Tibial nerve (tissue), 4 donors: ENCODE data around the gene DCTN4. TPM values are rescaled to one million over a fixed set of nuclear protein-coding genes. Genes with fewer than 3 reads are reported as not detected.

Source experiments
- DNase-seq, 2 donors: peaks; one replicate each; pipeline ENCODE4 v3.0.0-alpha.2; 2019; ENCODE audit warnings: low spot score in 2 of 2
- H3K27ac ChIP-seq, 4 donors: fragments of 200-600 bp; sonication (generic) in 3 of 4; one replicate each; pipeline ENCODE4 v1.5.1; 2017 to 2019; ENCODE audit warnings: mild to moderate bottlenecking in 1 of 4
- H3K27me3 ChIP-seq, 2 donors: fragments of 200-600 bp; sonication (generic) in 1 of 2; one replicate each; pipeline versions ENCODE4 v1.5.1 to v1.6.0; 2017 to 2019
- H3K36me3 ChIP-seq, 3 donors: fragments of 200-600 bp; sonication (generic); one replicate each; pipeline ENCODE4 v1.5.1; 2018 to 2019
- H3K4me1 ChIP-seq, 4 donors: fragments of 200-600 bp; sonication (generic) in 3 of 4; one replicate each; pipeline ENCODE4 v1.5.1; 2017 to 2019
- H3K4me3 ChIP-seq, 4 donors: fragments of 200-600 bp; sonication (generic) in 3 of 4; one replicate each; pipeline ENCODE4 v1.5.1; 2017 to 2019; ENCODE audit warnings: mild to moderate bottlenecking in 1 of 4, moderate library complexity in 1 of 4
- H3K9me3 ChIP-seq, 4 donors: fragments of 200-600 bp; sonication (generic) in 3 of 4; one replicate each; pipeline ENCODE4 v1.5.1; 2017 to 2019
- EP300 ChIP-seq, 2 donors: sonication (generic); formaldehyde crosslinking; IDR thresholded peaks; one replicate each; pipeline ENCODE4 v1.6.1; 2017; ENCODE audit warnings: antibody characterized with exemption in 2 of 2, mild to moderate bottlenecking in 1 of 2
- POLR2A ChIP-seq, 2 donors: fragments of 450-650 bp; IDR thresholded peaks; one replicate each; pipeline ENCODE4 v1.6.1; 2017; ENCODE audit warnings: antibody characterized with exemption in 2 of 2, mild to moderate bottlenecking in 2 of 2, moderate library complexity in 2 of 2
- WGBS, 2 donors: methylation state at CpG; one replicate each; pipeline ENCODE4 v1.1.5; 2018; 5-methylcytosine and 5-hydroxymethylcytosine counted together
- total RNA-seq, 4 donors: library from RNA; depleted of rRNA; stranded (reverse); fragments of >200 nt; gene quantifications; one replicate each; pipeline ENCODE4 v1.1.0, GENCODE V29; 2016
- TF ChIP-seq, protein P1 (sequence below), 5 experiments: fragments of 200-600 bp in 3 of 5; fragments of 450-650 bp in 2 of 5; sonication (generic) in 3 of 5; IDR thresholded peaks; one replicate each; pipeline ENCODE4 v1.5.1; 2016 to 2019; ENCODE audit warnings: antibody characterized with exemption in 5 of 5, mild to moderate bottlenecking in 3 of 5, moderate library complexity in 2 of 5

DCTN4 gene
- total RNA-seq, 4 donors from 2014 or later: 38.0 to 80.2 (median 63.4) TPM

DNA sequence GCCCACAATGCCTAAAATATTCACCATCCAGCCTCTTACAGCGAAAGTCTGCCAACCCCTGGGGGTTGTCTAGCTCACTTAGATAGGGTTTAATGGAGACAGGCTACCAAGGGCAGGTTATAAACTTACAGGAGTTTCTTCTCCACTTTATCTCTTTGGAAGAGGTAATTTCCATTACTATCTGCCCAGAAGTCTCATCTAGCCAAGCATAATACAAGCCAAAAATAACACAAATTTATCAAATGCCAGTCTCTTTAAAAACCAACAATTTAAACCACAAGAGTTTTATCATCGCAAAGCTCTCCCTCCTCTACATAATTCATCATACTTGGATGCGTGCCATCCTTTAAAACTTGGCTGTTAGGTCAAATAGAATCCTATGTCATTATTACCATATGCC, 64.2 kb downstream of the DCTN4 start:
- Histone ChIP-seq H3K36me3 (peaks cover 11 to 95% (median 72%) of the 10 kb centered on the region in 3 donors), H3K9me3 (no peaks in the 10 kb centered on the region), H3K27ac (no peak overlapping the region), H3K4me1 (peaks cover 0 to 17% (median 4%) of the 10 kb centered on the region in 4 donors), H3K27me3 (no peaks in the 10 kb centered on the region), H3K4me3 (no peak overlapping the region)
- 73 to 74% methylated on average over 3 of the region's 3 CpGs for WGBS, 2 donors
- TF ChIP-seq EP300 (IDR thresholded peaks at IDR 0.05) (no peak), POLR2A (IDR thresholded peaks at IDR 0.05) (no peak)
- TF ChIP-seq, protein P1, sequence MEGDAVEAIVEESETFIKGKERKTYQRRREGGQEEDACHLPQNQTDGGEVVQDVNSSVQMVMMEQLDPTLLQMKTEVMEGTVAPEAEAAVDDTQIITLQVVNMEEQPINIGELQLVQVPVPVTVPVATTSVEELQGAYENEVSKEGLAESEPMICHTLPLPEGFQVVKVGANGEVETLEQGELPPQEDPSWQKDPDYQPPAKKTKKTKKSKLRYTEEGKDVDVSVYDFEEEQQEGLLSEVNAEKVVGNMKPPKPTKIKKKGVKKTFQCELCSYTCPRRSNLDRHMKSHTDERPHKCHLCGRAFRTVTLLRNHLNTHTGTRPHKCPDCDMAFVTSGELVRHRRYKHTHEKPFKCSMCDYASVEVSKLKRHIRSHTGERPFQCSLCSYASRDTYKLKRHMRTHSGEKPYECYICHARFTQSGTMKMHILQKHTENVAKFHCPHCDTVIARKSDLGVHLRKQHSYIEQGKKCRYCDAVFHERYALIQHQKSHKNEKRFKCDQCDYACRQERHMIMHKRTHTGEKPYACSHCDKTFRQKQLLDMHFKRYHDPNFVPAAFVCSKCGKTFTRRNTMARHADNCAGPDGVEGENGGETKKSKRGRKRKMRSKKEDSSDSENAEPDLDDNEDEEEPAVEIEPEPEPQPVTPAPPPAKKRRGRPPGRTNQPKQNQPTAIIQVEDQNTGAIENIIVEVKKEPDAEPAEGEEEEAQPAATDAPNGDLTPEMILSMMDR (IDR thresholded peaks at IDR 0.05): no peak
- DNase-seq: no peak

DNA sequence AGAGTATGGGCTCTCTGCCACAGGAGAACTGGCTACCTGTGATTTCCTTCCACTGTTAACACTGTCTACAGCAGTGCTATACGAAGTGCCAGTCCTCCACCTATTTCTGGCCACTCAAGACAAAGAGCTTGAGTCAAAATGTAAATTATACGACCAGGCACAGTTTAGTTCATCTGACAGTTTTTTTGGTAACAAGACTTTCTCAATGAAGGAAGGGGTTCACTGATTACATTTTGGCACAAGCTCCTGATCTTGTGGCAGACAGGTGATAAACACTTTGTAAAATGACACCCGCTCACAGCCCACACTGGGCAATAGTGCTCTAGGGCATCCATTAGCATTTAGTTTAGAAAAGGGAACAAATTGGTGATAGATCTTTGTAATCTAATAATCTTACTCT, 66.5 kb downstream of the DCTN4 start:
- no peak for DNase-seq
- TF ChIP-seq POLR2A (IDR thresholded peaks at IDR 0.05): no peak
- TF ChIP-seq, protein P1 (IDR thresholded peaks at IDR 0.05): no peak
- TF ChIP-seq EP300 (IDR thresholded peaks at IDR 0.05): no peak
- H3K27ac ChIP-seq: no peak overlapping the region
- H3K4me1 ChIP-seq: no peaks in the 10 kb centered on the region
- no peaks in the 10 kb centered on the region for H3K27me3 ChIP-seq
- no peak overlapping the region for H3K4me3 ChIP-seq
- H3K9me3 ChIP-seq: no peaks in the 10 kb centered on the region
- peaks cover 6 to 100% (median 54%) of the 10 kb centered on the region in 3 donors for H3K36me3 ChIP-seq
- WGBS, 2 donors: 89 to 92% methylated on average over 3 of the region's 3 CpGs

DNA sequence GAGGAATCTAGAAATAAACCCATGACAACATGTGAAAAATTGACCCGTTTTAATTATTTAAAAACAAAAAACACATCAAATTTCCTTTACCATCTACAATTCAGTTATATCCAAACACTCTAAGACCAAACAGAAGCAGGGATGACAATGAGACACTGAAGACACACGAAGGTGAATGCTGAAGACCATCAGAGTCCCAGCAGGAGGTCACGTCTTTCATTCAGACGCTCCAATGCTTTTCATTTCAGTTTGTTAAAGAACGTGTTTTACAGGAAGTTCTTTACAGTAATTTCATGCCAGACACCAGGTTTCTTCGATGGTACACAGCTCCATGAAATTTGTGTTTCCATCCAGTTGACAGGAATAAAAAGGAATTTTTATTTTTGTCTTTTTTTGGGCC, 68.1 kb downstream of the DCTN4 start:
- 72 to 78% methylated on average over 6 of the region's 6 CpGs for WGBS, 2 donors
- no peaks in the 10 kb centered on the region for H3K9me3 ChIP-seq
- DNase-seq: no peak
- no peak overlapping the region for H3K27ac ChIP-seq
- TF ChIP-seq POLR2A (IDR thresholded peaks at IDR 0.05) (no peak), EP300 (IDR thresholded peaks at IDR 0.05) (no peak)
- TF ChIP-seq, protein P1 (IDR thresholded peaks at IDR 0.05): no peak
- peaks cover 5 to 98% (median 39%) of the 10 kb centered on the region in 3 donors for H3K36me3 ChIP-seq
- no peaks in the 10 kb centered on the region for H3K4me1 ChIP-seq
- no peaks in the 10 kb centered on the region for H3K27me3 ChIP-seq
- H3K4me3 ChIP-seq: no peak overlapping the region

DNA sequence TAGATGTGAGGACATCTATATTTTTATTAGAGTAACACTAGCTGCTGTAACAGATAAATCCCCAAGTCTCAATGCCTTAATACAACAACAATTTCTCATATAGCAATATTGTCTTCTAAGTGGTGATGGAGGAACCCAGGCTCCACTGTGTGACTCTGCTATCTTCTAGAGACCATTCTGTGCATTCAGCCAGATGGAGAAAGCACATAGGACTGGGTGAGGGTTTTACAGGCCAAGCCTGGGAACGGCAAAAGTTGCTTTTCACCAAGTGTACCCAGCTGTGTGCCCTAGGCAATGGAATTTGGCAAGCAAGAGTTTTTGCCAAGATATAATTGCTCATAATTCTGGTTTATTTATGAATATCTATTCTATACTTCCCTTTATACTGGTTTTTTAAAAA, 69.7 kb downstream of the DCTN4 start:
- Histone ChIP-seq H3K4me3 (no peak overlapping the region), H3K27ac (no peak overlapping the region), H3K4me1 (no peaks in the 10 kb centered on the region), H3K27me3 (no peaks in the 10 kb centered on the region), H3K36me3 (peaks cover 5 to 93% (median 27%) of the 10 kb centered on the region in 3 donors), H3K9me3 (no peaks in the 10 kb centered on the region)
- TF ChIP-seq EP300 (IDR thresholded peaks at IDR 0.05) (no peak), POLR2A (IDR thresholded peaks at IDR 0.05) (no peak)
- TF ChIP-seq, protein P1 (IDR thresholded peaks at IDR 0.05): no peak
- no peak for DNase-seq
- 76 to 79% methylated on average over 1 of the region's 1 CpG for WGBS, 2 donors

DNA sequence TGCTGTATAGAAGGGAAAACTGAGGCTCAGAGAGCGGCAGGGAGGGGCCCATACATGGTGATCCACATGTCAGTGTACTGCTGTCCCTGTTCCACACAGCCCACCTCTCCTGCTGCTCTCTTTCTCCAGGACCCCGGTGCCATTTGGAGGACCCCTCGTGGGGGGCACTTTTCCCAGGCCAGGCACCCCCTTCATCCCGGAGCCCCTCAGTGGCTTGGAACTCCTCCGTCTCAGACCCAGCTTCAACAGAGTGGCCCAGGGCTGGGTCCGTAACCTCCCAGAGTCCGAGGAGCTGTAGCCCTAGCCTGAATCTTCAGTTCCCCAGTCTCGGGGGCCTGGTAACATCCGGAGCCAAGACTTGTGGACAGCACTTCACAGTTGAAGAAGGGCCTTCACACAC, 82.2 kb downstream of the DCTN4 start:
- TF ChIP-seq, protein P1 (IDR thresholded peaks at IDR 0.05): no peak
- no peak for TF ChIP-seq POLR2A (IDR thresholded peaks at IDR 0.05)
- no peak for TF ChIP-seq EP300 (IDR thresholded peaks at IDR 0.05)
- Histone ChIP-seq H3K4me3 (no peak overlapping the region), H3K36me3 (peaks cover 0 to 29% (median 0%) of the 10 kb centered on the region in 3 donors), H3K27ac (no peak overlapping the region), H3K4me1 (peaks cover 0 to 41% (median 24%) of the 10 kb centered on the region in 4 donors), H3K9me3 (no peaks in the 10 kb centered on the region), H3K27me3 (no peaks in the 10 kb centered on the region)
- DNase-seq: no peak
- WGBS, 2 donors: 89 to 96% methylated on average over 7 to 9 of the region's 9 CpGs
